GM12873 (cell line): ENCODE results near the gene GATA2.
A peak's percentile ranks its signal among the peaks of the same experiment; 100 is the strongest.

ENCODE experiments used
- TF ChIP-seq, protein P1 (sequence below): IDR thresholded peaks from 2 replicates; pipeline ENCODE4 v1.5.1; 2012; ENCODE audit warnings: low read depth, mild to moderate bottlenecking, moderate library complexity, low read length, control low read depth; ENCODE audit not compliant: insufficient read depth; ENCODE audit errors: missing control alignments

The GATA2 gene

DNA sequence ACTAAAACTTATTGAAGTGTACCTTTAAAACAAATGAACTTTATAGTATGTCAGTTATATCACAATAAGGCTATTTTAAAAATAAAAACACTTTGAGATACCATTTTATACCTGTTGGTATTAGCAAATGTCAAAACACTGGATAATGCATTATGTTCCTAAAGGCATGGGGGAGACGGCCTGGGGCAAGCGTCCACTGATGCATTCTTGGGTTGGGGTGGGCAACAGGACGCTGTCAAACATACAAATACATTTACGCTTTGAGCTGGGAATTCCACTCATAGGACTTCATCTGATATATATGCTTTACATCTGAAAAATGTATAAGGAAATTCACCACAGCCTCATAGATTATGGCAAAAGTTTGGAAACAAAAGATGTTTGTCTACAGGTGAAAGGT, 7.6 kb upstream of the GATA2 start:
- TF ChIP-seq, protein P1, sequence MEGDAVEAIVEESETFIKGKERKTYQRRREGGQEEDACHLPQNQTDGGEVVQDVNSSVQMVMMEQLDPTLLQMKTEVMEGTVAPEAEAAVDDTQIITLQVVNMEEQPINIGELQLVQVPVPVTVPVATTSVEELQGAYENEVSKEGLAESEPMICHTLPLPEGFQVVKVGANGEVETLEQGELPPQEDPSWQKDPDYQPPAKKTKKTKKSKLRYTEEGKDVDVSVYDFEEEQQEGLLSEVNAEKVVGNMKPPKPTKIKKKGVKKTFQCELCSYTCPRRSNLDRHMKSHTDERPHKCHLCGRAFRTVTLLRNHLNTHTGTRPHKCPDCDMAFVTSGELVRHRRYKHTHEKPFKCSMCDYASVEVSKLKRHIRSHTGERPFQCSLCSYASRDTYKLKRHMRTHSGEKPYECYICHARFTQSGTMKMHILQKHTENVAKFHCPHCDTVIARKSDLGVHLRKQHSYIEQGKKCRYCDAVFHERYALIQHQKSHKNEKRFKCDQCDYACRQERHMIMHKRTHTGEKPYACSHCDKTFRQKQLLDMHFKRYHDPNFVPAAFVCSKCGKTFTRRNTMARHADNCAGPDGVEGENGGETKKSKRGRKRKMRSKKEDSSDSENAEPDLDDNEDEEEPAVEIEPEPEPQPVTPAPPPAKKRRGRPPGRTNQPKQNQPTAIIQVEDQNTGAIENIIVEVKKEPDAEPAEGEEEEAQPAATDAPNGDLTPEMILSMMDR, result no peak

DNA sequence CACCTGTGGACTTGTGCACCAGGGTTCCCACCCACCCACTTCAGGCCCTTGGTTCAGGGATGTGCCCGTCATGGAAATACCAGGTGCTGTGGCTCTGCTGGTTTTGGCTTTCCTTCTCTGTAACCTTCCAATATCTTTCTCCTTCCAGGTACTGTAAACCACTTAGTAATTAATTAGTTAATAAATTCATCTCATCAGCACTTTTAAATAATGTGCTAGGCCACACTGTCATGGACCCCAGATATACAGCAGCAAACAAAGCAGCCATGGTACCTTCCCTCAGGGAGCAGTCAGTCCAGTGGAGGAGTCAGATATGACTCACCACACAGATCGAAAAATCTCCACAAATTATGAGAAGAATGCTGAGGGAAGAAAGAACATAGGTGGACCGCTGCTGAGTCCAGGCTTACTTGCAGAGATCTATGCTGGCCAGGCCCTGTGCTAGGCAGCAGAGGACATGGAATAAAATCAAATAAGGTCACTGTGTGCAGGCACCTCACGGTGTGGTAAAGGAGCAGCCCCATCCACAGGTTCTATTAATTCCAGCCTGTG, 6.8 kb upstream of the GATA2 start:
- TF ChIP-seq, protein P1, result no peak

DNA sequence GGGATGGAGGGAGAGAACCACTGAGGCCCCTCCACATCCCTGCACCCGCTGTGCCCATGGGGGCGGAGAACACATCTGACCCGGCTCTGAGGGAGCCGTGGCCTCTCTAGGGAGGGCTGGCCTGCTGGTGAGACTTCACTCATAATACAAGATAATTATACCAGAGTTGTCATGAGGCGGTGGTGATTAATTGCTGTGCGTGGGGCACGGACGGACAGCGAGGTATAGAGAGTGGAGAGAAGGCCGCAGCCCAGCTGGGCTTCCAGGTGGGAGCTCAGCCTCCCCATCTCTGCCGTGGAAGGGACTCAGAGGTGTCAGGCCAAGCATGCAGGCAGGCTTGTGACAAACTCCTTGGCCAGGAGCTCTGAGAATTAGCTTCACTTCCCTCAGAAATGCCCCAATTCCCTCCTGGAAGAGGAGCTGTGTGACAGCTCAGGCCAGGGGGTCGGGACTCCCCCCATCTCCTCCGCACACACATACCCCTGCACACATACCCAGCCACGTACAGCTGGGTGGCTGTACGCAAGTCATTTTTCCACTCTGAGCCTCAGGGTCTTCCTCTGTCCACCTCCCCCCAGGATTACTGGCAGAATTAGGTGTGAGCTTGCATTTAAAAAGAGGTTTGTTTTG, 6.0 kb upstream of the GATA2 start:
- TF ChIP-seq, protein P1, result no peak

DNA sequence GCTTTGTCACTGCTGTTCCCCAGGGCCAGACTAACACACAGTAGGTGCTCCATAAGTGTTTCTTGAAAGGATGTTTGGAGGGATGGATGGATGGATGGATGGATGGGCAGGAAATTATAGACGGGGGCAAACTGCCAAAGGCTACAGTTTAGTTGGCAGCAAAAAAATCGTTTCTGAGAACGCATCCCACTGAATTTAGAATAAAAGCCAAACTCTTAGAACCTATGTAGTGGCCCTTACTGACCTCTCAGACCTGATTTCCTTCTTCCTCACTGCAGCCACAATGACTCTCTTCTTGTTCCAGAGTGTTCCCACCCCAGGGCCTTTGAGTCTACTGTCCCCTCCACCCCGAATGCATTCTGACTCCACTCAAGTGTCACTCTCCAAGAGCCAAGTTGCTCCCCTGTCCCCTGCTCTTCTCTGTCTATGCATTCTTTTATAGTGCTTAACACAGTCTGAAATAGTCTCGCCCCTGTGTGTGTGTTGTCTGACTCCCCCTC, 5.2 kb upstream of the GATA2 start:
- TF ChIP-seq, protein P1, result no peak

DNA sequence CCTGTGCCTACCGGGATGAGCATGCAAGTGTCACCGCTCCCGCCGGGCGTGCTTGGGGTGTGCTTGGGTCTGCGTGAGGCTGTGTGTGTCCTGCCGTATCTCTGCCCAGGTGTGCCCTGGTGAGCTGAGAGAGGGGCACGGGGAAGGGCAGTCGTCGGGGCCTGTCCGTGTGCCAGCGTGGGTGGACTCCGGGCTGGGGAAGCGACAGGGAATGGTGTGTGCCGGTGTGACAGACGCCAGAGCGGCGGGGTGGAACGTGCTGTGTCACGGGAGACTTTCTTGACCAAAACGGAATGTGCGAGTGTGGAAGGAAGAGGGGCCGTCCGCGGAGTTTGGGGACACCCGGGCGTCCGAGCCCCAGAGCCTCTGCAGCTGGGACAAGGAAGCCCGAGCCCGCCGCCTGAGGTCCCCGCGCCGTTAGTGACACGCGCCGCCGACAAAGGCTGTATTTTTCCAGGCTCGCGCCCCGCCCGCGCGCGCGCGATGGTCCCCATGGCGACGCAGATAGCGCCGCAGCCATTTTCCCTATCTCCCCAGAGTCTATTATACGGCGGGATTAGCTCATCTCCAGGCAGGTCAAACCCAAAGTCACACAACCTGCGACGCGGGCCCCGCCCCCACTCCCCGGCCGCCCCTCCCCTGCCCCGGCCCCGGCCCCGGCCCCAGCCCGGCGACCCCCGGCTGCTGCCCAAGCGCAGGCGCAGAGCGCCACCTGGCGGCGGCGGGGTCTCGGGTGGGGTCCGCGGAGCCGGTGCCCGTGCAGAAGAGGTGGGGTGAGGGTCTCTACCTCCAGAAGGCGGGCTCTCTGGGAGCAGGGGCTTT, 4.5 kb upstream of the GATA2 start:
- TF ChIP-seq, protein P1, result peak; percentile 73

DNA sequence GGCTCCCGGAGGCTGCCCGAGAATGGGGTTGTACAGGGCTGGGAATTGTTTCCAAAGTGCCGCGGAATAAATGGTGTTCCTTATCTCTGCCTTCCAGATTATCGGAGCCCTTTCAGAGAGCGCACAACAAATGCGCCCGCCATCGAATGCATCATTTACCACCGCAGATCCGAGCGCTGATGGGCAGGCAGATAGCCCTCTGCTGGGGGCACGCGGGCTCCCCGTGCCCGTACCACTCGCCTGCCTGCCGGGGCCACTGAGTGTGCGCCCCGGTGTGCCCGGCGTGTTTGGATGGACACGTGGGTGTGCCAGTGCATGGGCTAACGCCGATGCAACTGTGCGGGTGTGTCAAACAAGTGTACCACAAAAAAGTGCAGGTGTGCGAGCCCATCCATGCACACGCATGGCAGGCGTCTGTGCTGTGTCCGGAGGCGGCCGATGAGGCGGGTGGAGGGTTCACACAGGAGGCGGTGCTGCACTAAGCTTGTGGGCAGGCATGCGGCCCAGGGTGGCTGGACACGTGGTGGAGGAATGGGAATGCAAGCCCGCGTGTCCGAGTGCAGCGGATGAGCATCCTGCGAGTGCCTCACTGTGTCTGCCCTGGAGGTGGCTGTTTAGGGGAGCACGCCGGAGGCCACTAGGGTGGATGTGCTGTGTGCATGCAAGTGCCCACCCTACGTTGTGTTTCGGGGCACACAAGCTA, 3.8 kb upstream of the GATA2 start:
- TF ChIP-seq, protein P1, result no peak
